ENCODE results near the gene SLC25A13.

Gene SLC25A13

GRCh38 chr7:96102096-96102811 lies 219.6 kb downstream of the SLC25A13 start:
- DNase-seq (ENCODE audit: low read depth in 1 of 2, low spot score in 1 of 2), result no peak

GRCh38 chr7:96100737-96101136 lies 221.2 kb downstream of the SLC25A13 start:
- DNase-seq (ENCODE audit: low read depth in 1 of 2, low spot score in 1 of 2), result no peak

- no peak for DNase-seq (ENCODE audit: low read depth in 1 of 2, low spot score in 1 of 2)
These were observed 224.1 kb downstream of the SLC25A13 start for GRCh38 chr7:96097835-96098234.

- no peak for DNase-seq (ENCODE audit: low read depth in 1 of 2, low spot score in 1 of 2)
These were observed 228.5 kb downstream of the SLC25A13 start for GRCh38 chr7:96093435-96093834.

GRCh38 chr7:96090756-96091155 lies 231.1 kb downstream of the SLC25A13 start:
- no peak for DNase-seq (ENCODE audit: low read depth in 1 of 2, low spot score in 1 of 2)

GRCh38 chr7:96089511-96089910 lies 232.4 kb downstream of the SLC25A13 start:
- no peak for DNase-seq (ENCODE audit: low read depth in 1 of 2, low spot score in 1 of 2)

GRCh38 chr7:96088579-96088978 lies 233.3 kb downstream of the SLC25A13 start:
- no peak for DNase-seq (ENCODE audit: low read depth in 1 of 2, low spot score in 1 of 2)

GRCh38 chr7:96085953-96086352 lies 235.9 kb downstream of the SLC25A13 start:
- no peak for DNase-seq (ENCODE audit: low read depth in 1 of 2, low spot score in 1 of 2)

GRCh38 chr7:96084881-96085553 lies 236.9 kb downstream of the SLC25A13 start:
- DNase-seq (ENCODE audit: low read depth in 1 of 2, low spot score in 1 of 2), result no peak

GRCh38 chr7:96080027-96080426 lies 241.9 kb downstream of the SLC25A13 start:
- DNase-seq (ENCODE audit: low read depth in 1 of 2, low spot score in 1 of 2), result no peak

- DNase-seq (ENCODE audit: low read depth in 1 of 2, low spot score in 1 of 2), result no peak
These were observed 245.6 kb downstream of the SLC25A13 start for GRCh38 chr7:96076350-96076707.

GRCh38 chr7:96075510-96076349 lies 246.2 kb downstream of the SLC25A13 start:
- DNase-seq (ENCODE audit: low read depth in 1 of 2, low spot score in 1 of 2), result peak; percentile 13 to 17

GRCh38 chr7:96074871-96075270 lies 247.0 kb downstream of the SLC25A13 start:
- no peak for DNase-seq (ENCODE audit: low read depth in 1 of 2, low spot score in 1 of 2)
